Measurements from ENCODE around the gene BAMBI.

The BAMBI gene

GRCh38 chr10:28722065-28722803 lies 44.9 kb downstream of the BAMBI start:
- peak overlapping the region; percentile 33 to 61 for H3K27ac ChIP-seq
- DNase-seq (ENCODE audit: low spot score) = peak; percentile 75
- no peak for TF ChIP-seq CTCF (IDR thresholded peaks at IDR 0.05)
- peak overlapping the region; percentile 67 for H3K4me3 ChIP-seq

- no peak overlapping the region for H3K27ac ChIP-seq
- no peak for DNase-seq (ENCODE audit: low spot score)
- H3K4me3 ChIP-seq = no peak overlapping the region
- TF ChIP-seq CTCF (IDR thresholded peaks at IDR 0.05) = no peak
Observed at GRCh38 chr10:28728366-28728765, 51.0 kb downstream of the BAMBI start.

GRCh38 chr10:28730031-28730778 lies 52.9 kb downstream of the BAMBI start:
- Histone ChIP-seq H3K27ac (no peak overlapping the region), H3K4me3 (no peak overlapping the region)
- DNase-seq (ENCODE audit: low spot score) = no peak
- no peak for TF ChIP-seq CTCF (IDR thresholded peaks at IDR 0.05)

- TF ChIP-seq CTCF (IDR thresholded peaks at IDR 0.05) = no peak
- Histone ChIP-seq H3K27ac (no peak overlapping the region), H3K4me3 (no peak overlapping the region)
- DNase-seq (ENCODE audit: low spot score) = no peak
Observed at GRCh38 chr10:28732091-28732490, 54.8 kb downstream of the BAMBI start.

Measured in coronary artery (tissue), 2 donors.